PC-3 (cell line): ENCODE results near the gene GPATCH3. TPM values are rescaled to one million over a fixed set of nuclear protein-coding genes. Genes with fewer than 3 reads are reported as not detected.

Source experiments
- ATAC-seq: fragments of 200-7000 bp; cut with Tn5 transposase; 2 replicates; pipeline ENCODE4 v1.9.1; 2020; ENCODE audit warnings: mild to moderate bottlenecking, moderate library complexity
- BruUV-seq: library from RNA; stranded (reverse); fragments of 400-500 nt; replicated peaks from 2 replicates; lab custom pipeline; 2021; lab: Mats Ljungman, UMichigan
- CTCF ChIA-PET: fragments of 300-600 bp; sonication (Branson Sonifier 250); formaldehyde crosslinking; loops from one replicate; lab custom pipeline; 2022; ENCODE audit warnings: antibody characterized with exemption; lab: Charles Lee
- POLR2A ChIA-PET: fragments of 300-600 bp; sonication (Branson Sonifier 250); formaldehyde crosslinking; loops from one replicate; lab custom pipeline; 2022; ENCODE audit warnings: antibody characterized with exemption; ENCODE audit not compliant: unreplicated experiment; lab: Charles Lee
- DNase-seq: peaks from one replicate; pipeline ENCODE4 v3.0.0-alpha.2; 2015
- H2AFZ ChIP-seq: fragments of 300-600 bp; sonication (generic); 2 replicates; pipeline ENCODE4 v1.6.0; 2016; ENCODE audit warnings: antibody characterized with exemption, low read length
- H3F3A ChIP-seq: fragments of 300-600 bp; sonication (generic); one replicate; pipeline ENCODE4 v1.6.0; 2017; ENCODE audit warnings: antibody characterized with exemption, low read length, control low read depth, mild to moderate bottlenecking; ENCODE audit not compliant: unreplicated experiment
- H3K27ac ChIP-seq: fragments of 300-600 bp; sonication (generic); 2 replicates; pipeline ENCODE4 v1.5.1; 2016; ENCODE audit warnings: mild to moderate bottlenecking, low read length
- H3K27me3 ChIP-seq: fragments of 300-600 bp; sonication (generic); 2 replicates; pipeline ENCODE4 v1.6.1; 2016; ENCODE audit warnings: low read length, mixed read lengths
- H3K36me3 ChIP-seq: fragments of 300-600 bp; sonication (generic); 2 replicates; pipeline ENCODE4 v1.6.1; 2016; ENCODE audit warnings: low read depth, mixed run types, low read length, mixed read lengths
- H3K4me1 ChIP-seq: fragments of 300-600 bp; sonication (generic); 2 replicates; pipeline ENCODE4 v1.5.1; 2016; ENCODE audit warnings: low read length; ENCODE audit not compliant: insufficient read depth
- H3K4me2 ChIP-seq: fragments of 300-600 bp; sonication (generic); 2 replicates; pipeline ENCODE4 v1.6.0; 2016; ENCODE audit warnings: low read length
- H3K4me3 ChIP-seq: fragments of 300-600 bp; sonication (generic); 2 replicates; pipeline ENCODE4 v1.5.1; 2016; ENCODE audit warnings: mild to moderate bottlenecking, low read length, mixed read lengths
- H3K79me2 ChIP-seq: fragments of 300-600 bp; sonication (generic); 2 replicates; pipeline ENCODE4 v1.6.1; 2017; ENCODE audit warnings: low read length, mixed read lengths
- H3K9ac ChIP-seq: fragments of 300-600 bp; sonication (generic); 2 replicates; pipeline ENCODE4 v1.6.0; 2016; ENCODE audit warnings: mild to moderate bottlenecking, low read length
- H3K9me2 ChIP-seq: fragments of 300-600 bp; sonication (generic); replicated peaks from 2 replicates; pipeline ENCODE4 v1.6.1; 2016; ENCODE audit warnings: mixed run types, low read length, mixed read lengths
- H3K9me3 ChIP-seq: fragments of 300-600 bp; sonication (generic); 2 replicates; pipeline ENCODE4 v1.6.1; 2016; ENCODE audit warnings: low read length, mixed read lengths
- H4K20me1 ChIP-seq: fragments of 300-600 bp; sonication (generic); 2 replicates; pipeline ENCODE4 v1.6.1; 2016; ENCODE audit warnings: low read length, mixed read lengths
- EZH2 ChIP-seq: fragments of 300-600 bp; sonication (generic); IDR thresholded peaks from one replicate; pipeline ENCODE4 v1.6.1; 2017; ENCODE audit warnings: antibody characterized with exemption, mild to moderate bottlenecking, low read length; ENCODE audit not compliant: unreplicated experiment
- EZH2phosphoT487 ChIP-seq: fragments of 300-600 bp; sonication (generic); IDR thresholded peaks from 2 replicates; pipeline ENCODE4 v1.6.1; 2018; ENCODE audit warnings: mild to moderate bottlenecking, antibody characterized with exemption, low read length, borderline replicate concordance
- intact Hi-C: fragments of 100-400 bp; cut with micrococcal nuclease; formaldehyde crosslinking; loops from 2 replicates; pipeline ENCODE4 v1.9.0; 2023
- total RNA-seq: library from RNA; depleted of rRNA; stranded (reverse); fragments of >200 nt; gene quantifications from 2 replicates; pipeline ENCODE4 v1.2.3, GENCODE V29; 2014
- TF ChIP-seq, protein P1 (sequence below): fragments of 300-600 bp; sonication (generic); conservative IDR thresholded peaks from 2 replicates; pipeline ENCODE4 v1.5.1; 2017; ENCODE audit warnings: antibody characterized with exemption, low read depth, mild to moderate bottlenecking, low read length

Gene GPATCH3
- total RNA-seq, 1 experiment from 2014 or later = 18.8 TPM

DNA sequence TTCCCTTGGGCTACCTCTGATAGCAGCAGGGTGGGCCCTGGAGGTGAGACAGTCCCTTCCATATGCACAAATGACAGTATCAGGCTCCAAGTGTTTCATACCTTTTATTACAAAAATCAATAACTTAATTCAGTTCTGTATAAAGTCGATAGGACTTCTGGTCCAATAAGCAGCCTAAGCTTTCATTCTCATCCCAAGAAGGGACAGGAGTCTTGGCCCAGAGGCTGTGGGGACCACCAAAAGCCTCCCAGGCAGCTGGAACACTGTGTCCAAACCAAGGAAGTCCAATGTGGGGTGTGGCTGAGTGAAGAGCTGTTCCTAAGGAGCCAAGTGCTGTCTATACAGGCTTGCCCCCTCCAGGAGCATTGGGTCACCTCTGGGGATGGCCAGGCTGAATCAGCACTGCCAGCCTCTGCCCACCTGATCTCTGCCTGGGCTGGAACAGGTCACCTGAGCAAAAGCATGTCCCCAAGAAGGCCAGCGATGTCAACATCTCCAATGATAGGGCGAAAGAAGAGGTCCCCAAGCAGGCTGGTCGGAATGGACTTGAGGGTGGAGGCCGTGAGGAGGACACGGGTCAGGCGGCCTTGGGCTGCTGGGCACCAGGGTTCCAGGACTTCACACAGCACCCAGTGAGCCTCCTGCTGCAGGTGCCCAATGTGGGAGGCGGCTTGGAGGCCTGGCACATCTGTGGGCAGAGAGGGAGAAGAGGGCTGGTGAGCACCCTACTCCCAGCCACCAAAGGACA, 11.3 kb upstream of the GPATCH3 start:
- DNase-seq (no peak), ATAC-seq (no peak)
- Histone ChIP-seq H3K4me1 (peaks cover 15% of the 10 kb centered on the region), H3K79me2 (no peaks in the 10 kb centered on the region), H3K4me3 (no peak overlapping the region), H2AFZ (no peak overlapping the region), H3K9me3 (no peaks in the 10 kb centered on the region), H3K36me3 (no peaks in the 10 kb centered on the region), H3K27me3 (no peaks in the 10 kb centered on the region), H3K4me2 (no peak overlapping the region), H3K27ac (no peak overlapping the region), H3K9me2 (no peaks in the 10 kb centered on the region), H4K20me1 (no peaks in the 10 kb centered on the region), H3K9ac (no peak overlapping the region), H3F3A (peaks cover 5% of the 10 kb centered on the region)
- POLR2A ChIA-PET = no interaction called here
- intact Hi-C loops = no loop called here
- CTCF ChIA-PET = no interaction called here
- TF ChIP-seq, protein P1, sequence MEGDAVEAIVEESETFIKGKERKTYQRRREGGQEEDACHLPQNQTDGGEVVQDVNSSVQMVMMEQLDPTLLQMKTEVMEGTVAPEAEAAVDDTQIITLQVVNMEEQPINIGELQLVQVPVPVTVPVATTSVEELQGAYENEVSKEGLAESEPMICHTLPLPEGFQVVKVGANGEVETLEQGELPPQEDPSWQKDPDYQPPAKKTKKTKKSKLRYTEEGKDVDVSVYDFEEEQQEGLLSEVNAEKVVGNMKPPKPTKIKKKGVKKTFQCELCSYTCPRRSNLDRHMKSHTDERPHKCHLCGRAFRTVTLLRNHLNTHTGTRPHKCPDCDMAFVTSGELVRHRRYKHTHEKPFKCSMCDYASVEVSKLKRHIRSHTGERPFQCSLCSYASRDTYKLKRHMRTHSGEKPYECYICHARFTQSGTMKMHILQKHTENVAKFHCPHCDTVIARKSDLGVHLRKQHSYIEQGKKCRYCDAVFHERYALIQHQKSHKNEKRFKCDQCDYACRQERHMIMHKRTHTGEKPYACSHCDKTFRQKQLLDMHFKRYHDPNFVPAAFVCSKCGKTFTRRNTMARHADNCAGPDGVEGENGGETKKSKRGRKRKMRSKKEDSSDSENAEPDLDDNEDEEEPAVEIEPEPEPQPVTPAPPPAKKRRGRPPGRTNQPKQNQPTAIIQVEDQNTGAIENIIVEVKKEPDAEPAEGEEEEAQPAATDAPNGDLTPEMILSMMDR = no peak
- TF ChIP-seq EZH2phosphoT487 (no peak), EZH2 (no peak)
- no TSS peak for BruUV-seq

DNA sequence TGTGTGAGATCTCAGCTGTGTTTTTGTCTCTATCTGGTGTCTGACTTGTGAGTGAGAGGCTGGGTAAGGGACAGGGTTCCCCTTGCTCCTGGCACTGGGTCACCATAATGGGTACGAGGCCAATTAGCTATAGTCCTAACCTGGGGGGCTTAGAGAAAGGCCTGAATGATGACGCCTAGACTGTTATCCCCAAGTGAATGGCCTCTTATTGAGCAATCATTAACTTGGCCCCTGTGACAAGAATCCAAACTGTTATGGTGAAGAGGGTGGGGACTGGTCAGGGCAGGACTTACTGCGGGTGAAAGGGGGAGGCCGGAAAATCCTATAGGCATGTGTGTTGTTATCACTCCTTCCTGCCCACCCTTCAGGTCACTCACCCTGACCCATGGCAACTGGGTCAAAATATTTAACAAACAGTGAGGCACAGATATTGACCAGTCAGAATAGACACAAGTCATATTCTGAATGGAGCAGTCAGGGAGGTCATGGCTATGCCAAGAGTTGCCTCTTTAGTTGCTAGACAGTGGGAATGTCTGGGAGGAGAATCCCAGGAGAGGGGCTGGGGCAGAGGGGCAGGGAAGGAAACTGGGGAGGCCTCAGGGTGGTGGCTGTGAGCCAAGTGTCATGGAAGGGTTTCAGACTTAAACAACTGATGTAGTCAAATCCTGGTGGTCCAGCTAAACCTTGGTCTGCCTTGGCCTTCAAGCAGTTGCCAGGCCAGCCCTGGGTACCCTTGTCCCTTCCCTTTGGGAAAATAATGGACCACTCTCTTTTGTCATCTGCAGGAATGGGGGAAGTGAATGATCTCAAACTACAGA, 10.3 kb upstream of the GPATCH3 start:
- CTCF ChIA-PET = no interaction called here
- H4K20me1 ChIP-seq = no peaks in the 10 kb centered on the region
- TF ChIP-seq, protein P1 = no peak
- TF ChIP-seq EZH2phosphoT487 = no peak
- TF ChIP-seq EZH2 = no peak
- no peaks in the 10 kb centered on the region for H3K27me3 ChIP-seq
- H3K9me3 ChIP-seq = no peaks in the 10 kb centered on the region
- peaks cover 15% of the 10 kb centered on the region for H3K4me1 ChIP-seq
- H3K27ac ChIP-seq = no peak overlapping the region
- no peaks in the 10 kb centered on the region for H3K9me2 ChIP-seq
- no peak overlapping the region for H3K9ac ChIP-seq
- no peak overlapping the region for H3K4me3 ChIP-seq
- H3K79me2 ChIP-seq = no peaks in the 10 kb centered on the region
- BruUV-seq = no TSS peak
- ATAC-seq = no peak
- H3K36me3 ChIP-seq = no peaks in the 10 kb centered on the region
- no peak for DNase-seq
- POLR2A ChIA-PET = no interaction called here
- no peak overlapping the region for H2AFZ ChIP-seq
- peaks cover 5% of the 10 kb centered on the region for H3F3A ChIP-seq
- no peak overlapping the region for H3K4me2 ChIP-seq
- intact Hi-C loops = no loop called here
